Measurements from ENCODE around the gene TPR. TPM values are rescaled to one million over a fixed set of nuclear protein-coding genes. Genes with fewer than 3 reads are reported as not detected.

TPR gene
- total and polyA plus RNA-seq, 2 of the 8 experiments (the other 6 are each of a cell fraction or from before 2014, with no cell fraction given), result 57.1 to 102 TPM

DNA sequence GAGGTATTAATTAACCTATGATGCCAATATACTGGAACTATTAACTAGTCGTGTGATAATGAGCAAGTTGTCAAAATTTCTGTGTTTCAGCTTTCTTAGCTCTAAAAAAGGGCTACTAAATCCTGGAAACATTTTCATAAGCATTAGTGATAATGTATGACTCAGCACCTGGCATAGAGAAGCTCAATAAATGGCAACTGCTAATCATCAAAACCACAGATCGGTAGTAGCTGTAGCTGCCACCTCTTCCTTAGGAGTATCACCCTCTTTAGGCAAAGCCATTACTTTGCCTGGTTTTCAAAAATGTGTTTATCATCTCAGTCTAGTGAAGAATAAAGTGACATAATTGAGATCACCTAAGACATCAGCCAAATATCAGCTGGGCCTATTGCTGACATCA is 75.5 kb downstream of the TPR start:
- H2BK12ac ChIP-seq (ENCODE audit: low read depth, low read length), result no peak overlapping the region
- no peak overlapping the region for H2BK5ac ChIP-seq (ENCODE audit: low read depth, low read length)
- H3K4me3 ChIP-seq (ENCODE audit: extremely low read depth in 1 of 4, insufficient read depth in 2 of 4, low read depth in 3 of 4, low read length in 4 of 4), result no peak overlapping the region
- 87% methylated on average over 2 of the region's 2 CpGs; no CpG with 5 or more reads in 1 of the 2 experiments for WGBS, 2 experiments (ENCODE audit: extremely low coverage in 1 of 2, insufficient coverage in 1 of 2, insufficient read length in 1 of 2, insufficient replicate concordance in 2 of 2, low coverage in 1 of 2, low lambda C conversion rate in 2 of 2, missing lambda C conversion rate in 1 of 2)
- no peak overlapping the region for H3K4ac ChIP-seq (replicated peaks; ENCODE audit: insufficient read length, low read depth, low read length)
- H2BK120ac ChIP-seq (replicated peaks; ENCODE audit: low read depth, low read length), result no peak overlapping the region
- no peak overlapping the region for H2BK15ac ChIP-seq (ENCODE audit: low read length)
- no peaks in the 10 kb centered on the region for H3K27me3 ChIP-seq (replicated peaks in 1 of 4; ENCODE audit: control insufficient read depth in 3 of 4, extremely low read depth in 1 of 4, insufficient read depth in 3 of 4, low read length in 3 of 4)
- H3K4me1 ChIP-seq (replicated peaks in 1 of 4; ENCODE audit: control insufficient read depth in 3 of 4, insufficient read depth in 4 of 4, low read length in 3 of 4), result no peaks in the 10 kb centered on the region
- no peak overlapping the region for H3K4me2 ChIP-seq (ENCODE audit: insufficient read depth in 1 of 2, low read depth in 2 of 2, low read length in 2 of 2)
- DNase-seq (ENCODE audit: low read depth in 1 of 2, low spot score in 2 of 2), result no peak
- TF ChIP-seq MAFK (IDR thresholded peaks at IDR 0.05; ENCODE audit: low read depth, low read length) (no peak), BRCA1 (IDR thresholded peaks at IDR 0.05; ENCODE audit: low read depth, low read length) (no peak), TCF12 (IDR thresholded peaks at IDR 0.05; ENCODE audit: low read depth, low read length) (no peak), SIN3A (conservative IDR thresholded peaks at IDR 0.05 in 1 of 2, IDR thresholded peaks at IDR 0.05 in 1 of 2; ENCODE audit: low read depth in 1 of 2, low read length in 2 of 2) (no peak), KDM1A (IDR thresholded peaks at IDR 0.05; ENCODE audit: borderline replicate concordance, low read length) (no peak), BACH1 (IDR thresholded peaks at IDR 0.05; ENCODE audit: low read length) (no peak), CHD1 (IDR thresholded peaks at IDR 0.05; ENCODE audit: low read depth, low read length) (no peak), GABPA (IDR thresholded peaks at IDR 0.05; ENCODE audit: borderline replicate concordance, insufficient read depth, low read length) (no peak), KDM4A (IDR thresholded peaks at IDR 0.05; ENCODE audit: low read depth, low read length, severe bottlenecking) (no peak), SAP30 (IDR thresholded peaks at IDR 0.05; ENCODE audit: insufficient read depth, insufficient replicate concordance, low read length) (no peak), POLR2A (IDR thresholded peaks at IDR 0.05; ENCODE audit: control extremely low read depth in 1 of 2, low read depth in 2 of 2, low read length in 2 of 2) (no peak)
- TF ChIP-seq, protein P1, sequence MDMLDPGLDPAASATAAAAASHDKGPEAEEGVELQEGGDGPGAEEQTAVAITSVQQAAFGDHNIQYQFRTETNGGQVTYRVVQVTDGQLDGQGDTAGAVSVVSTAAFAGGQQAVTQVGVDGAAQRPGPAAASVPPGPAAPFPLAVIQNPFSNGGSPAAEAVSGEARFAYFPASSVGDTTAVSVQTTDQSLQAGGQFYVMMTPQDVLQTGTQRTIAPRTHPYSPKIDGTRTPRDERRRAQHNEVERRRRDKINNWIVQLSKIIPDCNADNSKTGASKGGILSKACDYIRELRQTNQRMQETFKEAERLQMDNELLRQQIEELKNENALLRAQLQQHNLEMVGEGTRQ (IDR thresholded peaks at IDR 0.05; ENCODE audit: low read length), result no peak
- H4K20me1 ChIP-seq (replicated peaks in 1 of 2; ENCODE audit: control insufficient read depth in 1 of 2, insufficient read depth in 2 of 2, low read length in 2 of 2), result no peaks in the 10 kb centered on the region
- no peak overlapping the region for H4K8ac ChIP-seq (ENCODE audit: extremely low read depth, insufficient read depth, low read length)
- no peak overlapping the region for H4K91ac ChIP-seq (replicated peaks; ENCODE audit: insufficient read length, low read length)
- H3K23me2 ChIP-seq (ENCODE audit: low read depth, low read length), result no peaks in the 10 kb centered on the region
- H3K9me3 ChIP-seq (ENCODE audit: insufficient read depth in 2 of 2, low read depth in 1 of 2, low read length in 1 of 2), result no peaks in the 10 kb centered on the region
- no peak for FAIRE-seq
- H2BK20ac ChIP-seq (ENCODE audit: low read length), result no peak overlapping the region
- no peaks in the 10 kb centered on the region for H3K36me3 ChIP-seq (ENCODE audit: control insufficient read depth in 2 of 4, insufficient read depth in 4 of 4, low read length in 3 of 4)
- H4K5ac ChIP-seq (ENCODE audit: insufficient read length, low read depth, low read length), result no peak overlapping the region
- ChIA-PET POLR2A (ENCODE audit: partially characterized antibody) (no interaction called here), CTCF (ENCODE audit: partially characterized antibody) (interaction anchor here (0.9 kb wide), 1 partner anchor 26 kb away, joined by 4 read pairs; no protein-coding TSS in a partner anchor)
- no peak overlapping the region for H3K9ac ChIP-seq (replicated peaks in 1 of 4; ENCODE audit: extremely low read depth in 1 of 4, low read depth in 3 of 4, low read length in 3 of 4)
- no peak overlapping the region for H3K27ac ChIP-seq (ENCODE audit: low read depth, low read length)
- no peak overlapping the region for H2AFZ ChIP-seq (ENCODE audit: low read length)
- no peak overlapping the region for H3K23ac ChIP-seq (ENCODE audit: insufficient read length)
- H3K79me1 ChIP-seq (ENCODE audit: low read depth, low read length), result no peaks in the 10 kb centered on the region
- H3K14ac ChIP-seq (ENCODE audit: insufficient read length), result no peak overlapping the region
- H2AK5ac ChIP-seq (ENCODE audit: low read depth, low read length), result no peak overlapping the region
- no peak overlapping the region for H3K56ac ChIP-seq (replicated peaks; ENCODE audit: insufficient read length, low read depth, low read length)
- H3K79me2 ChIP-seq (ENCODE audit: control insufficient read depth in 1 of 2, insufficient read depth in 2 of 2, low read length in 2 of 2), result no peaks in the 10 kb centered on the region
- no peak overlapping the region for H3K18ac ChIP-seq (ENCODE audit: extremely low read depth, low read length)
